HG02678 (cell line): ENCODE results near the gene MRPS9.

Source experiments
- ATAC-seq: cut with Tn5 transposase; IDR thresholded peaks from one replicate; pipeline ENCODE4 v1.9.1; 2021; ENCODE audit warnings: mild to moderate bottlenecking, moderate library complexity; ENCODE audit not compliant: unreplicated experiment

The MRPS9 gene

DNA sequence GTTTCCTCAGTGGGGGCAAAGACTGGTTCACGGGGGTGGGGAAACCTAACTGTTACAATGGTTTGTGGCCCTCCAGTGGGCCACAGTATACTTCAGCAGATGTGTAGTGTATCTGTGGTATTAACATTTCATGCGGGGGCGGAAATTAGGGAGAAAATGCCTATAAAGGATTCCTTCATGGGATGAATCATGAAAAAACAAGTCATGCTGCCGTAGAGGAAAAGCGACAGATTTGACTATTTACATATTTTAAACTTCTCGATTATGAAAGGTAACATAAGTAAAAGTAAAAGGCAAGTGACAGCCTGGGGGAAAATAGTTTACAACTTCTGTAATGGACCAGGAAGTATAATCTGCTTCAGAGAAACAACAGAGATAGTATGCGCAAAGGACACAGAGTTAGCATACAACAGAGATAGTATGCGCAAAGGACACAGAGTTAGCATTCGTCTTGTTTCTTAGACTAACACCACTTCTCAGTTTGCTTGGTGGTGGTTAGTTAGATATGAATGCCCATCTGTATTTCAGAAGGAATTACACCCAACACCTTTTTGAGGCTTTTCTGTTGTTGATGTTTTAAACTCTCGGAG is 41.1 kb downstream of the MRPS9 start:
- ATAC-seq = no peak

- no peak for ATAC-seq
These were observed 42.6 kb downstream of the MRPS9 start for GRCh38 chr2:105080461-105080860.

DNA sequence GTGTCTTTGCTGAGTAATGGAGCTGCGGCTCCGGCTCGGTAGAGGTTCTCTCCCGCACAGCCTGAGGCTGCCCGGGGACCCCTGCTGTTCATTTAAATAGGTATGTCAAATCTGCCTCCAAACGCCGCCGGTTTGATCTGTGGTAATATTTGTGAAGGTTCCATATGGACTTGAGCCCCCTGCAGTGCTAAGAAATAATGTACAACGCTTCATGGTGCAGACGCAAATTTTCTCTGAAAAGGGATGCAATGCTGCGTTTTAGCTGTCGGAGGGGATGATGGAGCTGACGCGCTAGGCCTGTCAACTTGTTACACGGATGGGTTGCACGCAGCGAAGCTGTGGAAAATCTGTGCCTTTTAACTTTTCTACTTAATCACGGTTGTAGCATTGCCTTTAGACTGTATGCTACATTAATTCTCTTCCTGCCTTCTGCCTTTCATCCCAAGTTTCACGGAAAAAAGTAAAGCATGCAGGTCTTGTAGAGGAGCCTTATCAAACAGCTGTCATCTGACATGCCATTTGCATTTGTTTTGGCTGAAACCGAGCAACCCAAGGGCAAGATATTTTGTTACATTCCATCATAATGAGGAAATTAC is 43.2 kb downstream of the MRPS9 start:
- no peak for ATAC-seq

GRCh38 chr2:105082107-105082506 is 44.2 kb downstream of the MRPS9 start:
- ATAC-seq = no peak

GRCh38 chr2:105085525-105085924 is 47.7 kb downstream of the MRPS9 start:
- ATAC-seq = no peak

GRCh38 chr2:105087273-105087672 is 49.4 kb downstream of the MRPS9 start:
- ATAC-seq = peak; percentile 52

GRCh38 chr2:105090091-105090490 is 52.2 kb downstream of the MRPS9 start:
- ATAC-seq = no peak

GRCh38 chr2:105092797-105093196 is 54.9 kb downstream of the MRPS9 start:
- no peak for ATAC-seq

DNA sequence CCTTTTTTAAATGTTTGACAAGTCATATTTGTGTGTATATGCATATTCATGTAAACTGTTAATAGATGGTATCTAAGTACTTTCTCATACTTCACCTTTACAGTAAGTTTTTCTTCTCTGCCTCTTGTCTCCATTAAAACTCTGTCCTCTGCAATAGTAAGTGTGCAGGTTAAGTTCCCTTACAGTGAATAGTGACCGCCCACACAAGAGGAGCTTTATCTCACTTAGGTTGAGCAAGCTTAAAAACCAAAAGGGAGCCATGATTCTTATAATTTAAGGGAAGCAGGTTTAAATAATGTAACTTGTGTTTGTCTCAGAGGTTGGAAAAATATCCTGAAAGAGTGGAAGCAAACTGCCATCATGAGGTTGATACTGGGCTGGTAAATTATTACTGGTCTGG is 61.3 kb downstream of the MRPS9 start:
- no peak for ATAC-seq

DNA sequence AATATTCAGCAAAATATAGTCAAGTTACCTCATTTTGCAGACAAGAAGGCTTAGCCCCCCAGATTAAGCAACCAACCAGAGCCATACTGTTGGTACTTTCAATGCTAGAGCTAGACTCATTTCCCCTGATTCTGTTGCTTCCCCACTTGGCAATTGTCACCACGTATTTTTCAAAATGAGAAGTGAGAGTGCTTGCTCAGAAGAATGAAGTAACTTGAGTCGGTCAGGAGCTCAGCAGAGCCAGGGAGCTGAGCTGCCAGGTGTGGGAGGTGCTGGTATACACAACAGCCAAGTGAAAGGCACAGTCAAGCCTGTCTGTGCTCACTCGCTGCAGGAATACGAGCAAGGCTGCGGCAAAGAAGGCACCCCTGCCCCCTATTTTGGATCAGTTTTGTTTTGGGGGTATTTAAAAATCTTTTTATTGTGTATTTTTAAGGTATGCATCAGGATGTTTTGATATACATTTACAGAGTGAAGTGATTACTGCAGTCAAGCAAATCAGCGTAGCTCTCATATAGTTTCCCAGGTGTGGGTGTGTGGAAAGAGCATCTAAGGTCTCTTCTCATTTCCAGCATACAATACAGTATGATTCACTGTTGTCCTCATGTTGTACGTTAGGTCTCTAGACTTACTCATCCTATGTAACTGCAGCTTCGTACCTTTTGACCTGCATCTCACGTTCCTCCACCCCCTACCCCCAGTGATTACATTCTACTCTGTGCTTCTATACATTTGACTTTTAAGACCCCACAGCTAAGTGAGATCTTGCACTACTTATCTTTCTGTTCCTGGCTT is 62.4 kb downstream of the MRPS9 start:
- ATAC-seq = peak; percentile 88

DNA sequence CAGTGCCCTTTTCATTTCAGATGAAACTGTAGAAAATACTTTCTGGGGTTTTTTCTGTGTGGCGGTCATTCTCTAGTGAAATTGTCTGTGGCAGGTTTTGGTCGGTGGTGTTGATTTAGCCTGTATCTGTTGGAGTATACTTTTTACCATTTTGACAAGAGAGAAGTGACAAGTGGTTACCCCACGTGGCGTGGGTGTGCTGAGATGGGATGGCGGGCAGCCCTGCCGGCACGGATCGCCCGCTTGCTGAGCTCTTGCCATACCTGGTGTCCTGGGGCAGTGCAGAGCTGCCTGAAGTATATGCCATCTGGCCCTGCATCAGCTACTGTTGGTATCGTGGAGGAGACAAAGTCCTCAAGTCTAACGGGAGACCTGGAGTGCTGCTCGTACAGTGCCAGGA is 64.1 kb downstream of the MRPS9 start:
- no peak for ATAC-seq

- no peak for ATAC-seq
These were observed 65.1 kb downstream of the MRPS9 start for GRCh38 chr2:105102963-105103421.

DNA sequence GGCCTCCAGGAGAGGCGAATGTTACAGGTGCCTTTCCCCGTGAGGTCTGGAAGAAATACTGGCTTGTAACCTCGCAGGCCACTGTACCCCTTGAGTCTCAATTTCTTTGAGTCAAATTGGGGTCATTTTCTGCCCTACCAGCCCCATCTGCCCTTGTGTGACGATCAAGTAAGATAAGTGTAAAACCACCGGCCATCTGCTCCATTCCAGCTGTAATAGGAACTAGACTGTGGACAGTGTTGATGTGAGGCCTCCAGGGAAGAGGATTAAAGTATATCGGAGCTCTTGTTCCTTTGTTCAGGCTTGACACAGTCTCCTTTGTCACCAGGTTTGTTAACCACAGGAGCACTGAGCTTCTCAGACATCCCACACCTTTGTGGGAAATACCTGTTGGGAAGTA is 65.6 kb downstream of the MRPS9 start:
- ATAC-seq = no peak

DNA sequence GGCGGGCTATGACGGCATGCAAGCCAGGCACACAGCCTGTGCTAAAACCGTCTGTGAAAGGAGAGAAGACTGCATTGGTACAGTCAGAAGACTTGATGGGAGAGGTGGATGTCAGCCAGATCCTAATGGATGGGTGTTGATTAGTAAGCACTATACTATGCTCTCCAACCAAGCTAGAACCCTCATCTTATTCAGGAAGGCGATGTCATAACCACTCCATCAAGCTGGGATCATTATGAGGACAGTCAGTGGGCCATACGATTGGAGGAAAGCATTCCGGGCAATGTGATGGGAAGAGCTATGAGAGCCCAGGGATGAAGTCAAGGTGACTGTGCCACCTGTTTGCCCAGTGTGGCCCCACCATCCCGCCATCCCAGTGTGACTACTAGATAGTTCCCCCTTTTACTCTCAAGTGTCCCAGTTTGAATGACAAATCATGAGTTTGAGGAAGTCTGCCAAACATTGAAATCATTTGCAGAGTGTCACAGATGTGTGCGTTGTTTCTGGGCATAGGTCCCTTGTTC is 66.4 kb downstream of the MRPS9 start:
- ATAC-seq = no peak

- no peak for ATAC-seq
These were observed 72.5 kb downstream of the MRPS9 start for GRCh38 chr2:105110295-105110829.

GRCh38 chr2:105111365-105112150 is 73.7 kb downstream of the MRPS9 start:
- no peak for ATAC-seq

- no peak for ATAC-seq
These were observed 74.5 kb downstream of the MRPS9 start for GRCh38 chr2:105112345-105112744.

GRCh38 chr2:105113616-105114291 is 75.9 kb downstream of the MRPS9 start:
- ATAC-seq = no peak

DNA sequence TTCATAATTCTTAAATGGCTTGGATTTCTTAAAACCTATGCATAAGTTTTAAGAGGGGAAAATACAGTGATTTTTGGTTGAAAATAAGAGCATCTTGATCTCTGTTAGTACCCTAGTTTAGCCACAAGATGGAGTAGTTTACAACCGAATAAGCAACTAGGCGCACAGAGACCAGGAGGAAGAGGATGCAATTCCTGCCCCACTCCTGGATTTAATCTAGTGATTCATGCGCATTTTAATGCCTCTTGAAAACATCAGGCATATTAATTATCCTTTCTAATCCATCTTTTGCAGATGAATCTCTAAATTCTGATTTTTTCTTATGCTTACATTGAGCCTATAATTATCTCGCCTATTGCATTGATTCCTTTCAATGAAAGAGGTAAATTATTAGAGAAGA is 76.7 kb downstream of the MRPS9 start:
- ATAC-seq = peak; percentile 54

- ATAC-seq = no peak
These were observed 78.5 kb downstream of the MRPS9 start for GRCh38 chr2:105116348-105116747.
